ENCODE measurements around the gene SF3A1. TPM values are rescaled to one million over a fixed set of nuclear protein-coding genes. Genes with fewer than 3 reads are reported as not detected.

Gene SF3A1
- total and polyA plus RNA-seq, 9 of the 15 experiments (the other 6 are each of a cell fraction or from before 2014, with no cell fraction given) = 6.7 to 228 (median 13.0) TPM

GRCh38 chr22:30326255-30326705, 30.4 kb downstream of the SF3A1 start:
- Histone ChIP-seq H3K79me2 (ENCODE audit: control insufficient read depth, insufficient read depth, low read length) (peaks cover 11% of the 10 kb centered on the region), H3K4me1 (replicated peaks in 1 of 2; ENCODE audit: control insufficient read depth in 2 of 2, insufficient read depth in 2 of 2, low read length in 2 of 2) (peaks cover 24 to 28% of the 10 kb centered on the region in 2 experiments; a peak in 4 of 5 replicates)
- CTCF ChIA-PET (ENCODE audit: low intra/inter-chr PET ratio) = interaction anchor here (1.2 kb wide), 1 partner anchor 63 kb away, joined by 3 read pairs; no protein-coding TSS in a partner anchor

More at GRCh38 chr22:30326255-30326705, 30.4 kb downstream of the SF3A1 start:
- WGBS (ENCODE audit: insufficient coverage, low coverage, missing lambda C conversion rate) = 0% methylated on average over 2 of the region's 34 CpGs
- Histone ChIP-seq H3K27ac (ENCODE audit: extremely low read depth, low read depth, low read length) (peak overlapping the region; percentile 62; the same call in 2 of the 3 replicates), H3K27me3 (ENCODE audit: control insufficient read depth in 2 of 2, insufficient read depth in 2 of 2, low read length in 2 of 2) (no peaks in the 10 kb centered on the region), H3K9me1 (ENCODE audit: control insufficient read depth, insufficient read depth, low read length) (no peaks in the 10 kb centered on the region), H3K4me3 (peak overlapping the region; percentile 69), H3K9ac (ENCODE audit: insufficient read depth in 1 of 2, low read depth in 2 of 2, low read length in 2 of 2) (peak overlapping the region; percentile 44 to 91; a peak in 3 of 4 replicates), H4K20me1 (replicated peaks; ENCODE audit: control insufficient read depth, insufficient read depth, low read length) (no peaks in the 10 kb centered on the region), H2AFZ (ENCODE audit: low read depth, low read length) (peak overlapping the region; percentile 80), H3K36me3 (ENCODE audit: control insufficient read depth, insufficient read depth, low read length) (peaks cover 13% of the 10 kb centered on the region; the same call in 1 of the 3 replicates), H3K9me3 (replicated peaks; ENCODE audit: control insufficient read depth, insufficient read depth, low read depth, low read length) (no peaks in the 10 kb centered on the region), H3K4me2 (ENCODE audit: insufficient read depth, low read length) (peak overlapping the region; percentile 66)
- in situ Hi-C loops (cut with MboI) (no loop called here), intact Hi-C loops (cut with micrococcal nuclease) (loop anchor here (2.0 kb wide), 1 partner anchor 37 kb away; the partner anchor contains the start of gene CASTOR1)
- ATAC-seq (peak; percentile 75), FAIRE-seq (no peak), DNase-seq (ENCODE audit: extremely low read depth in 1 of 4, low spot score in 3 of 4) (peak; percentile 48 to 82 (median 74))
- TF ChIP-seq ZBTB7A (IDR thresholded peaks at IDR 0.05; ENCODE audit: borderline replicate concordance, control insufficient read depth, low read depth, low read length) (peak; percentile 26; the same call in 1 of the 2 replicates), PRDM10 (IDR thresholded peaks at IDR 0.05; ENCODE audit: partially characterized antibody) (peak; percentile 87), EGR1 (conservative IDR thresholded peaks at IDR 0.05) (peak; percentile 4; the same call in 1 of the 2 replicates), ZNF444 (CRISPR knock-in tag; IDR thresholded peaks at IDR 0.05) (no peak), RERE (CRISPR knock-in tag; IDR thresholded peaks at IDR 0.05; ENCODE audit: borderline replicate concordance) (no peak), SIN3A (IDR thresholded peaks at IDR 0.05; ENCODE audit: borderline replicate concordance in 2 of 2, control insufficient read depth in 1 of 2, low read depth in 2 of 2, low read length in 2 of 2) (no peak)
- POLR2A ChIA-PET = interaction anchor here (0.6 to 1.8 kb wide), 4 partner anchors 9 to 185 kb away, joined by 3 to 7 read pairs (median 3); partner anchors contain the start of genes CCDC157 and SF3A1
- BruUV-seq (replicated peaks) = no TSS peak

Data from K562 (cell line).